ENCODE results near the gene CCDC61.

The CCDC61 gene

DNA sequence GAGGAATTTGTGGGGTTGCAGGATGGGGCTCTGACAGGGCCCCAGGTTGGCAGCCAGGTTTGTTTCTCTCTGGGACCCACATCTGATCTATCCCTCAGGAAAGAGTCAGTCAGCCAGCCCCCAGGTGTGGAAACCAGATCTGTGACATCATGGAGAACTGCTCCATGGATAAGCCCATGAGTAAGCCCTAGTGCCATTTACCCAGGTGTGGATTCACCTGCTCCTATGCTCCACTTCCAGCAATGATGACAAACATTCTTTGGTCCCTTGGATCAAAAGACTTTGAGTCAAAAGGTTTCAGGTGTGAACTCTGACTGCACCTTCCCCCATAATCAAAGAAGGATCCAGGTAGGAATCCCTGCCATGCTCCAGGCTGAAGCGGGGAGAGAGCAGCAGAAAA, 72.4 kb downstream of the CCDC61 start:
- no peaks in the 10 kb centered on the region for H3K27me3 ChIP-seq (ENCODE audit: insufficient read depth, low read depth, severe bottlenecking)
- H3K9me3 ChIP-seq (ENCODE audit: severe bottlenecking): peaks cover 4% of the 10 kb centered on the region
- no peak for TF ChIP-seq CTCF (IDR thresholded peaks at IDR 0.05; ENCODE audit: low read depth, low read length)
- H3K27ac ChIP-seq: no peak overlapping the region
- DNase-seq: no peak
- H3K36me3 ChIP-seq: no peaks in the 10 kb centered on the region
- no peak overlapping the region for H3K4me3 ChIP-seq (ENCODE audit: low read depth, low read length)

Data from WERI-Rb-1 (cell line).